ENCODE results near the gene CTNND2.

Gene CTNND2

GRCh38 chr5:11248966-11249365 lies 655.3 kb downstream of the CTNND2 start:
- ChIA-PET CTCF (no interaction called here), POLR2A (no interaction called here)
- no peak overlapping the region for H3K4me3 ChIP-seq (ENCODE audit: low read depth, low read length)
- no peak for TF ChIP-seq CTCF (IDR thresholded peaks at IDR 0.05; ENCODE audit: insufficient read depth, low read length, missing control alignments)
- DNase-seq (ENCODE audit: low read depth, low spot score), result no peak

DNA sequence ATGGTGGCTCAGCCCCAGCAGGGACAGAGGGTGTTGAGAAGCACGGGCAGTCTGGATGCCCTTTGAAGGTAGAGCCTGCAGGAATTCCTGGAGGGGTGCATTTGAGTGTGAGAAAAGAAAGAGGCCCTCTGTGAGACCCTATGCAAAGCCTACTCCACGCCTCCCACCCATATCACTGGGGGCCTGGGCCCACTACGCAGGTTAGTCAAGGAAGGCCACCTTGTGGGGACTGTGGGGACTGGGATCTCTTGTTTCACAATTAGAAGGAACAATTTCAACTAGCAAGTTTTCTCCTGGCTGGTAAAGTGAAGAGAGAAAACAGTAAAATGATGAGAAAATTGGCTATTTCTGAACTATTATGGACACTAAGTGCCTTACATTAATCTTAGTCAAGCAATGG lies 657.0 kb downstream of the CTNND2 start:
- TF ChIP-seq CTCF (IDR thresholded peaks at IDR 0.05; ENCODE audit: insufficient read depth, low read length, missing control alignments), result no peak
- CTCF ChIA-PET, result no interaction called here
- DNase-seq (ENCODE audit: low read depth, low spot score), result no peak
- POLR2A ChIA-PET, result no interaction called here
- H3K4me3 ChIP-seq (ENCODE audit: low read depth, low read length), result no peak overlapping the region

DNA sequence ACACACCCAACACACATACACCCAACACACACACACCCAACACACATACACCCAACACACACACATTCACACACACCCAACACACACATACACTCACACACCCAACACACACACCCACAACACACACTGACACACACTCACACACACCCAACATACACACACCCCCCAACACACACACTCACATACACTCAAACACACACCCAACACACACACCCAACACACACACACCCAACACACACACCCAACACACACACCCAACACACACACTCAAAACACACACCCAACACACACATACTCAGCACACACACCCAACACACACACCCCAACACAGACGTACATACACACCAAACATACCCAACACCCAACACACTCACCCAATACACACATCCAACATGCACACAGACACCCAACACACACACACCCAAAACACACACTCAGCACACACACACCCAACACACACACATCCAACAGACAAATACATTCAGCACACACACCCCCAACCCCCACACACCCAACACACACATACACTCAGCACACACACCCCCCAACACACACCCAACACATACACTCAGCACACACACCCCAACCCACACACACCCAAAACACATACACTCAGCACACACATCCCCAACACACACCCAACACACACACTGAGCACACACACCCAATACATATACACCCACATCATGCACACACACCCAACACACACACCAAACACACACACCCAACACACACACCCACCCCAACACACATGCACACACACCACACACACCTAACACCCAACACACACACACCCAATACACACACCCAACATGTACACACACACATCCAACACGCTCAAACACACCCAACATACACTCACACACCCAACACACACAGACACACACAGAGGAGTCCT lies 663.7 kb downstream of the CTNND2 start:
- no peak for DNase-seq (ENCODE audit: low read depth, low spot score)

DNA sequence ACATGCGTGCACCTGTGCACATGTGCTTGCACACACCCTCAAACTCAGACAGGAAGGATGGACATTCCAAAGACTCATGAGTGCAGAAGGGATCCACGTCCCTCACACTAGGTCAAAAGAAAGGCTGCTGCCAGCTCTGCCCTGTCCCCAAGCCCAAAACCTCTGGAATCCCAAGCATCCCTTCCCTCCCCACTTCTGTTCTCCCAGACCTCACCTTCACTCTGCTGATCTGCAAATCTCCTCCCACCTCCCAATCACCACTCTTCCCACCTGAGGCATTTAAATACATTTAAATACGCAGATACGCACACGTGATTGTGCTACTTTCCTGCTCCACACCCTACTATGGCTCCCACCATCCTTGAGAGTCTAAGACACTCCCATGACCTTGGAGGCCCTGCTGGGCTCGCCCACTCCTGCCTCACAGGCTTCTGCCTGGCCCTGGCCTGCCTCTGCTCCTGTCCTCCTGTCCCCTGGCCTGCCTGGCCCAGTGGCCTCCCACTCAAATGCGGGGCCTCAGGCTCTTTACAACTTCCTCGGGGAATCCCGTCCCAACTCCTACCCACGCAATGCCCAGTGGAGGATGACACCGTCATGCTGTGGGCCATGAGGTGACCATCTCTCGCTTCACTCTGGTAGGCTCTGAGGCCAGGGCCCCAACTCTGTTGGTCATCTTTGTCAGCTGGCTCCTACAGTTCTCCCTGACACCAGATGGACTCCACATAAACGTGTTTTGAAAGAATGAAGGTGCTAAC lies 664.8 kb downstream of the CTNND2 start:
- POLR2A ChIA-PET, result no interaction called here
- DNase-seq (ENCODE audit: low read depth, low spot score), result no peak
- TF ChIP-seq CTCF (IDR thresholded peaks at IDR 0.05; ENCODE audit: insufficient read depth, low read length, missing control alignments), result no peak
- CTCF ChIA-PET, result no interaction called here
- H3K4me3 ChIP-seq (ENCODE audit: low read depth, low read length), result no peak overlapping the region

More for the DNA sequence above, 663.7 kb downstream of the CTNND2 start:
- POLR2A ChIA-PET, result no interaction called here
- CTCF ChIA-PET, result no interaction called here
- TF ChIP-seq CTCF (IDR thresholded peaks at IDR 0.05; ENCODE audit: insufficient read depth, low read length, missing control alignments), result no peak
- no peak overlapping the region for H3K4me3 ChIP-seq (ENCODE audit: low read depth, low read length)

DNA sequence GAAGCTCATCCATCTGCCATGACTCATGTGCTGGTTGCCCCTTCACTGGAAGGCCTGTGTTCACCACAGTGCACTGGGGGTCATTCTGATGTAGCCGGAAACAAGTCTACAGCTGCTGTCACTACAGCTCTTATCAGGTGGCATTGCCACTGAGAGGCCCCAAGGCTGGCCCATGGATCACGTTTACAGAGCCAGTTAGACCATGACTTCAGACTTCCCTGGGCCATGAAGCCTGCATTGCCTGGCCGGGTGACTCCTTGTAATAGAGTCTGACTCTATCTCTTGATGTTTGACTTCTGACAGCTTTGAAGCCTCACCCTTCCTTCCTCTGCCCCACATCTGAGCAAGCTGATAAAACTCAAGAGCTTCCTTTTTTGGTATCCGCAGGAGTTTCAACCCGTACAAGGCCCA lies 669.7 kb downstream of the CTNND2 start:
- DNase-seq (ENCODE audit: low read depth, low spot score), result no peak

More for the DNA sequence above, 669.7 kb downstream of the CTNND2 start:
- ChIA-PET CTCF (no interaction called here), POLR2A (no interaction called here)
- no peak overlapping the region for H3K4me3 ChIP-seq (ENCODE audit: low read depth, low read length)
- no peak for TF ChIP-seq CTCF (IDR thresholded peaks at IDR 0.05; ENCODE audit: insufficient read depth, low read length, missing control alignments)
